CD4-positive, alpha-beta T cell (primary cell): ENCODE measurements around the gene RPS6KA2. TPM values are rescaled to one million over a fixed set of nuclear protein-coding genes. Genes with fewer than 3 reads are reported as not detected.
"Not testable (repeated sequence)": the region's sequence is repeated elsewhere in the genome, so short reads cannot be mapped to it uniquely, and the experiment has no call there.

ENCODE experiments used
- ATAC-seq: fragments of 200-7000 bp; cut with Tn5 transposase; one replicate; pipeline ENCODE4 v1.10.0; 2022; ENCODE audit warnings: mild to moderate bottlenecking; ENCODE audit not compliant: poor library complexity
- CTCF ChIA-PET: fragments of 350-600 bp; sonication (Branson Sonifier 250); formaldehyde crosslinking; loops from one replicate; lab custom pipeline; 2021; ENCODE audit warnings: antibody characterized with exemption, inconsistent platforms; lab: Charles Lee
- POLR2A ChIA-PET: fragments of 350-600 bp; sonication (Branson Sonifier 250); formaldehyde crosslinking; loops from one replicate; lab custom pipeline; 2021; ENCODE audit warnings: antibody characterized with exemption, inconsistent platforms; lab: Charles Lee
- DNase-seq, 14 experiments: peaks; one replicate each; pipeline ENCODE4 v3.0.0-alpha.2; 2013 to 2020; ENCODE audit warnings: mixed read lengths in 2 of 14
- H3K27ac ChIP-seq, 2 donors: one replicate each; pipeline versions ENCODE4 v1.5.1 to v1.7.0; 2013; ENCODE audit warnings: low read length in 2 of 2, low read depth in 1 of 2, mild to moderate bottlenecking in 1 of 2
- H3K27me3 ChIP-seq, 2 experiments: 1 replicate in 1 of 2; 2 replicates in 1 of 2; pipeline versions ENCODE4 v1.6.1 to v1.7.0; 2013; ENCODE audit warnings: low read length in 2 of 2, control low read depth in 1 of 2, mild to moderate bottlenecking in 1 of 2, moderate library complexity in 1 of 2; ENCODE audit not compliant: insufficient read depth in 2 of 2, control insufficient read depth in 1 of 2
- H3K36me3 ChIP-seq: one replicate; pipeline ENCODE4 v1.6.1; 2013; ENCODE audit warnings: low read length, control low read depth; ENCODE audit not compliant: insufficient read depth
- H3K4me1 ChIP-seq: one replicate; pipeline ENCODE4 v1.6.1; 2013; ENCODE audit warnings: low read length, control low read depth; ENCODE audit not compliant: insufficient read depth
- H3K4me3 ChIP-seq: one replicate; pipeline ENCODE4 v1.5.1; 2013; ENCODE audit warnings: mild to moderate bottlenecking, low read length, moderate library complexity
- H3K9me3 ChIP-seq, 2 experiments: 1 replicate in 1 of 2; 2 replicates in 1 of 2; pipeline versions ENCODE4 v1.6.1 to v1.7.0; 2013; ENCODE audit warnings: low read length in 2 of 2, mild to moderate bottlenecking in 2 of 2, control low read depth in 1 of 2, moderate library complexity in 1 of 2; ENCODE audit not compliant: control insufficient read depth in 1 of 2, insufficient read depth in 1 of 2
- H3K27ac Mint-ChIP-seq: one replicate; pipeline ENCODE4 v1.8.0; 2020; ENCODE audit warnings: mixed read lengths
- H3K27me3 Mint-ChIP-seq: one replicate; pipeline ENCODE4 v1.8.0; 2021; ENCODE audit warnings: mixed read lengths
- H3K36me3 Mint-ChIP-seq: one replicate; pipeline ENCODE4 v1.8.0; 2021; ENCODE audit warnings: low read depth, mixed read lengths
- H3K4me1 Mint-ChIP-seq: one replicate; pipeline ENCODE4 v1.8.0; 2021; ENCODE audit warnings: low read depth, mixed read lengths
- H3K4me3 Mint-ChIP-seq: one replicate; pipeline ENCODE4 v1.8.0; 2020; ENCODE audit warnings: mild to moderate bottlenecking, mixed read lengths
- H3K9me3 Mint-ChIP-seq: one replicate; pipeline ENCODE4 v1.8.0; 2020; ENCODE audit warnings: mixed read lengths
- CTCF ChIP-seq: fragments of 200-600 bp; IDR thresholded peaks from one replicate; pipeline ENCODE4 v1.8.0; 2022; ENCODE audit warnings: antibody characterized with exemption, mild to moderate bottlenecking
- intact Hi-C, 2 experiments: fragments of 100-400 bp; cut with DNase I in 1 of 2; cut with micrococcal nuclease in 1 of 2; formaldehyde crosslinking; loops; one replicate each; pipeline versions ENCODE4 v1.15.1 to v1.9.0; 2023 to 2025; cut with DNase I, micrococcal nuclease
- total RNA-seq, 174 experiments: library from RNA in 2 of 174; stranded (reverse) in 2 of 174; gene quantifications; one replicate each; pipeline ENCODE4 v1.2.3 and lab custom pipeline; 2021 to 2026

The RPS6KA2 gene
- total RNA-seq, 2 experiments from 2014 or later: 5.6 to 6.2 TPM

GRCh38 chr6:166532302-166532701, 94.7 kb downstream of the RPS6KA2 start:
- CTCF ChIA-PET: no interaction called here
- no peak overlapping the region for H3K4me3 ChIP-seq
- H3K36me3 ChIP-seq: no peaks in the 10 kb centered on the region
- Mint-ChIP-seq H3K36me3 (peaks cover 36% of the 10 kb centered on the region), H3K9me3 (no peaks in the 10 kb centered on the region), H3K4me1 (no peaks in the 10 kb centered on the region), H3K27ac (no peak overlapping the region), H3K4me3 (no peak overlapping the region), H3K27me3 (no peaks in the 10 kb centered on the region)
- TF ChIP-seq CTCF: no peak
- H3K27ac ChIP-seq: no peak overlapping the region
- ATAC-seq (no peak), DNase-seq (no peak)
- H3K27me3 ChIP-seq: no peaks in the 10 kb centered on the region
- H3K9me3 ChIP-seq: no peaks in the 10 kb centered on the region
- H3K4me1 ChIP-seq: no peaks in the 10 kb centered on the region
- POLR2A ChIA-PET: no interaction called here
- intact Hi-C loops: no loop called here

- Histone ChIP-seq H3K9me3 (no peaks in the 10 kb centered on the region), H3K4me1 (no peaks in the 10 kb centered on the region), H3K36me3 (no peaks in the 10 kb centered on the region), H3K27ac (no peak overlapping the region), H3K4me3 (no peak overlapping the region), H3K27me3 (no peaks in the 10 kb centered on the region)
- H3K36me3 Mint-ChIP-seq: peaks cover 36% of the 10 kb centered on the region
- no peak for ATAC-seq
- H3K4me3 Mint-ChIP-seq: no peak overlapping the region
- H3K27me3 Mint-ChIP-seq: no peaks in the 10 kb centered on the region
- intact Hi-C loops: no loop called here
- H3K9me3 Mint-ChIP-seq: no peaks in the 10 kb centered on the region
- POLR2A ChIA-PET: no interaction called here
- no peak for TF ChIP-seq CTCF
- H3K27ac Mint-ChIP-seq: no peak overlapping the region
- no peaks in the 10 kb centered on the region for H3K4me1 Mint-ChIP-seq
- CTCF ChIA-PET: no interaction called here
- no peak for DNase-seq
These were observed 96.6 kb downstream of the RPS6KA2 start for GRCh38 chr6:166530211-166531095.

GRCh38 chr6:166529586-166529985, 97.5 kb downstream of the RPS6KA2 start:
- ATAC-seq (no peak), DNase-seq (no peak)
- no peak overlapping the region for H3K27ac ChIP-seq
- Mint-ChIP-seq H3K36me3 (peaks cover 30% of the 10 kb centered on the region), H3K27me3 (no peaks in the 10 kb centered on the region), H3K4me3 (no peak overlapping the region), H3K27ac (no peak overlapping the region), H3K4me1 (no peaks in the 10 kb centered on the region), H3K9me3 (no peaks in the 10 kb centered on the region)
- ChIA-PET POLR2A (no interaction called here), CTCF (no interaction called here)
- intact Hi-C loops: no loop called here
- H3K4me1 ChIP-seq: no peaks in the 10 kb centered on the region
- H3K36me3 ChIP-seq: no peaks in the 10 kb centered on the region
- TF ChIP-seq CTCF: no peak
- no peak overlapping the region for H3K4me3 ChIP-seq
- no peaks in the 10 kb centered on the region for H3K27me3 ChIP-seq
- no peaks in the 10 kb centered on the region for H3K9me3 ChIP-seq

- ATAC-seq, intact Hi-C loops, H3K27me3 ChIP-seq, POLR2A ChIA-PET, H3K4me3 Mint-ChIP-seq, H3K9me3 ChIP-seq, H3K4me1 ChIP-seq, CTCF ChIA-PET, H3K4me3 ChIP-seq, H3K4me1 Mint-ChIP-seq, H3K27me3 Mint-ChIP-seq, H3K27ac ChIP-seq, H3K36me3 ChIP-seq, H3K9me3 Mint-ChIP-seq, H3K27ac Mint-ChIP-seq, DNase-seq: not testable (repeated sequence)
- H3K36me3 Mint-ChIP-seq: peaks cover 29% of the 10 kb centered on the region
These were observed 98.0 kb downstream of the RPS6KA2 start for GRCh38 chr6:166529058-166529457.
